GM19372 (cell line): ENCODE results near the gene DEPDC5.
"Not testable (repeated sequence)": the region's sequence is repeated elsewhere in the genome, so short reads cannot be mapped to it uniquely, and the experiment has no call there.

Experiments
- ATAC-seq: cut with Tn5 transposase; IDR thresholded peaks from one replicate; pipeline ENCODE4 v1.9.1; 2021; ENCODE audit warnings: mild to moderate bottlenecking, low read depth, moderate library complexity; ENCODE audit not compliant: unreplicated experiment

The DEPDC5 gene

GRCh38 chr22:31748490-31748889 lies 5.3 kb upstream of the DEPDC5 start:
- no peak for ATAC-seq

DNA sequence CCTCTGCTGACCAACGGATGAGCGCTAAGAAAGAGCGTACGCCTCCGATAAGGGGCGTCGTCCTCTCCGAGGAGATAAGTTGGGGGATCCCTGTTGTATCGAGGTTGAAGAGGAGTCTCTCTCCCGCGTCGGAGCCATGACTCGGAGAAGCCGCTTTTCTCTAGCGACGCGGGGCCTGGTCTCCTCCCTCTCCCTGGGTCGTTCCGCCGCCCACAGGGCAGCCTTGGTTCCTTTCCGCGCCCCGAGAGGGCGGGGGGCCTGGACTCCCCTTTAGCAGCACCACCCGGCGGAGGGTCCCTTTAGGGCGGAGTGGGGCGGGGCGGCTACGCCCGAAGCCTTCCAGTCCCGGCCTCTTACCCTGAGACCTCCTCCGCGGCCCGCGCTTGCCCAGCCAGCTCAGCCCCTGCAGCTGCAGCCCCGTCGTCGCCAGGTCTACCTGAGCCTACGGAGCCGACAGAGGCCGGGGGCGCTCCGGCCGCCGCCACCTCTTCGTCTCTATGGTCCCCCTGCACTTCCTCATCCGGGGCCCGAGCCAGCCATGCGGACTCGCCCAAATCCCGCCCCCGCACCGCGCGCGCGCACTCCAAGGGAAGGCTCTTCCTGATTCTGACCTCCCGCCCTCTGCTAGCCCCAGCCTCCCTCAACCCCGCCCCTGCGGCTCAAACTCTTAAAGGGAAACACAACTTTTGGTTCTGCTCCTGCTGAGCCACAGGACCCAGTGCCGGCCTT lies 4.0 kb upstream of the DEPDC5 start, which contains the start of gene PRR14L:
TSS of gene PRR14L (minus strand) at position 497 of the 729 bp plus-strand sequence. CDS start 11,272 bp downstream, outside the sequence.
- ATAC-seq, result peak; percentile 59

GRCh38 chr22:31750365-31751284 lies 3.2 kb upstream of the DEPDC5 start:
- ATAC-seq, result no peak

- ATAC-seq, result no peak
Measured at GRCh38 chr22:31752096-31752847, 1.5 kb upstream of the DEPDC5 start.

GRCh38 chr22:31753005-31753633 lies 700 bp upstream of the DEPDC5 start:
- peak; percentile 2 for ATAC-seq

- ATAC-seq, result no peak
Measured at GRCh38 chr22:31754813-31755212, 994 bp downstream of the DEPDC5 start.

- ATAC-seq, result no peak
Measured at GRCh38 chr22:31757265-31757664, 3.4 kb downstream of the DEPDC5 start.

DNA sequence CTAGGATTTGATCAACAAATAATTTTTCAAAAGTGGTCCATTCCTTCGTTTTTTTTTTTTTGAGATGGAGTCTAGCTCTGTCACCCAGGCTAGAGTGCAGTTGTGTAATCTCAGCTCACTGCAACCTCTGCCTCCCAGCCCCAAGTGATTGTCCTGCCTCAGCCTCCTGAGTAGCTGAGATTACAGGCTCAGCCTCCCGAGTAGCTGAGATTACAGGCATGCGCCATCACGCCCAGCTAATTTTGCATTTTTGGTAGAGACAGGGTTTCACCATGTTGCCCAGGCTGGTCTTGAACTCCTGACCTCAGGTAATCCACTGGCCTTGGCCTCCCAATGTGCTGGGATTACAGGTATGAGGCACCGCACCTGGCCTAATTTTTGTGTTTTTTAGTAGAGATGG lies 5.0 kb downstream of the DEPDC5 start:
- ATAC-seq, result not testable (repeated sequence)

DNA sequence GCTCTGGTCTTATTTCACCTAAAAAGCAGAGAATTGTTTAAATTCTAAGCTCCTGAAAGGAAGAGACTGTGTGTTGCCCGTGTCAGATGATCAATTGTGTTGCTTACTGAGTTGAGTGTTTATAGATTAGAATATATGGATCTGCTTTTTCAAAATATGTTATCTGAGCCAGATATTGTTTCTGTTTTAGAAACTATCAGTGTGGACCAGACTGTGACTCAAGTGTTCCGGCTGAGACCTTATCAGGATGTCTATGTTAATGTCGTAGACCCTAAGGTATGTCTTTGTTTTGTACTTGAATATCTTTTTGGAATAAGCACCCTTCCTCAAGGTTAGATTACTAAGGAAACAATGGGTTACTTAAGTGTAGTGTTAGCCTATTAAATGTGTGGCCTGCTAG lies 11.0 kb downstream of the DEPDC5 start:
- ATAC-seq, result no peak

GRCh38 chr22:31768422-31769059 lies 14.7 kb downstream of the DEPDC5 start:
- ATAC-seq, result no peak

- ATAC-seq, result no peak
Measured at GRCh38 chr22:31773416-31773815, 19.6 kb downstream of the DEPDC5 start.

DNA sequence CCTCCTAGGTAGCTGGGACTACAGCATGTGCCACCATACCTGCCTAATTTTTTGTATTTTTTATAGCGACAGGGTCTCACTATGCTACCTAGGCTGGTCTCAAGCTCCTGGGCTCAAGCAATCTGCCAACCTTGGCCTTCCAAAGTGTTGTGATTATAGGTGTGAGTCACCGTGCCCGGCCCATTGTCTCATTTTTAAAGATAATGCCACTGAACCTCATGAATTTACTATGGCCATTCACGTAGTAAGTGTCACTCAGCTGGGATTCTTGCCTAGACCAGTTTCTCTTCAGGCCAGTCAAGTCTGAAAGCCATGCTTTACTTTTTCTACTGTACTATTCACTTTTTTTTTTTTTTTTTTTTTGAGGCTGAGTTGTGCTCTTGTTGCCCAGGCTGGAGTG lies 22.4 kb downstream of the DEPDC5 start:
- no peak for ATAC-seq

- no peak for ATAC-seq
Measured at GRCh38 chr22:31789803-31790202, 36.0 kb downstream of the DEPDC5 start.

DNA sequence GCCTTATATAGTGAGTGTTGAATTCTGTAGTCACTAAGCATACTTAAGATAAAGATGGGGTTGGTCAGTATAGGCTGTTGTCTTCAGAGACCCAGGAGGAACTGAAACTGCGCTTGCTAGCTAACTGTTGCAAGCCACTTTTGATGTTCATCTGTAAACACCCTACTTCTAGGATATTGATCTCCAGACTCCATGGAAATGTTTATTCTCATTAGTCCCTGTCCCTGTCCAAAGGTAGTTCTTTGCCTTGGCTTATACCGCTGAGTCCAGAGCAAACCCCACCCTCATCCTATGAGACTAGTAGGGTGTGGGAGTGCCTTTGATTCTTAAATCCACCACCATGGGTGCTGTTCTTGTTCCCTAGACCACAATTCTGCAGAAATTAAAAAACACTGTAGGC lies 36.4 kb downstream of the DEPDC5 start:
- no peak for ATAC-seq

DNA sequence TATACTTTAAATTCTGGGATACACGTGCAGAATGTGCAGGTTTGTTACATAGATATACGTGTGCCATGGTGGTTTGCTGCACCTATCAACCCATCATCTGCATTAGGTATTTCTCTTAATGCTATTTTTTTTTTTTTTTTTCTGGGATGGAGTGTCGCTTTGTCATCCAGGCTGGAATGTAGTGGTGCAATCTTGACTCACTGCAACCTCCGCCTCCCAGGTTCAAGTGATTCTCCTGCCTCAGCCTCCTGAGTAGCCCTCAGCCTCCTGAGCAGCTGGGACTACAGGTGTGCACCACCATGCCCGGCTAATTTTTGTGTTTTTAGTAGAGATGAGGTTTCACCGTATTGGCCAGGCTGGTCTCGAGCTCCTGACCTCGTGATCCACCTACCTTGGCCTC lies 45.5 kb downstream of the DEPDC5 start:
- not testable (repeated sequence) for ATAC-seq

GRCh38 chr22:31800065-31800464 lies 46.2 kb downstream of the DEPDC5 start:
- ATAC-seq, result no peak

- not testable (repeated sequence) for ATAC-seq
Measured at GRCh38 chr22:31800861-31801260, 47.0 kb downstream of the DEPDC5 start.

- ATAC-seq, result no peak
Measured at GRCh38 chr22:31802575-31802974, 48.8 kb downstream of the DEPDC5 start.

DNA sequence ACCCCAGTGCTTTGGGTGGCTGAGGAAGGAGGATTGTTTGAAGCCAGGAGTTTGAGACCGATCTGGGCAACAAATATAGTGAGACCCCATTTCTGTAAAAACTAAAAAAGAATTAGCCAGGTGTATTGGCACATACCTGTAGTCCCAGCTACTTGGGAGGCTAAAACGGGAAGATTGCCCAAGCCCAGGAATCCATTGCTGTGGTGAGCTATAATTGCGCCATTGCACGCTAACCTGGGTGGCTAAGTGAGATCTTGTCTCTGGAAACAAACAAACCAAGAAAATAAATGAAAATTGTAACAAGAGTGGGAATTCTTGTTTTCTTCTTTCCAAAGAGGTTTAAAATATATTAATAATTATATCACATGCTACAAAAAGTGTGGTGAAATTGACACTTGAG lies 52.9 kb downstream of the DEPDC5 start:
- ATAC-seq, result no peak
